CD4-positive, alpha-beta T cell (primary cell): ENCODE data around the gene TMEM45A. TPM values are rescaled to one million over a fixed set of nuclear protein-coding genes. Genes with fewer than 3 reads are reported as not detected.

Source experiments
- ATAC-seq: fragments of 200-7000 bp; cut with Tn5 transposase; one replicate; pipeline ENCODE4 v1.10.0; 2022; ENCODE audit warnings: mild to moderate bottlenecking; ENCODE audit not compliant: poor library complexity
- CTCF ChIA-PET: fragments of 350-600 bp; sonication (Branson Sonifier 250); formaldehyde crosslinking; loops from one replicate; lab custom pipeline; 2021; ENCODE audit warnings: antibody characterized with exemption, inconsistent platforms; lab: Charles Lee
- POLR2A ChIA-PET: fragments of 350-600 bp; sonication (Branson Sonifier 250); formaldehyde crosslinking; loops from one replicate; lab custom pipeline; 2021; ENCODE audit warnings: antibody characterized with exemption, inconsistent platforms; lab: Charles Lee
- DNase-seq, 14 experiments: peaks; one replicate each; pipeline ENCODE4 v3.0.0-alpha.2; 2013 to 2020; ENCODE audit warnings: mixed read lengths in 2 of 14
- H3K27ac ChIP-seq, 2 donors: one replicate each; pipeline versions ENCODE4 v1.5.1 to v1.7.0; 2013; ENCODE audit warnings: low read length in 2 of 2, low read depth in 1 of 2, mild to moderate bottlenecking in 1 of 2
- H3K27me3 ChIP-seq, 2 experiments: 1 replicate in 1 of 2; 2 replicates in 1 of 2; pipeline versions ENCODE4 v1.6.1 to v1.7.0; 2013; ENCODE audit warnings: low read length in 2 of 2, control low read depth in 1 of 2, mild to moderate bottlenecking in 1 of 2, moderate library complexity in 1 of 2; ENCODE audit not compliant: insufficient read depth in 2 of 2, control insufficient read depth in 1 of 2
- H3K36me3 ChIP-seq: one replicate; pipeline ENCODE4 v1.6.1; 2013; ENCODE audit warnings: low read length, control low read depth; ENCODE audit not compliant: insufficient read depth
- H3K4me1 ChIP-seq: one replicate; pipeline ENCODE4 v1.6.1; 2013; ENCODE audit warnings: low read length, control low read depth; ENCODE audit not compliant: insufficient read depth
- H3K4me3 ChIP-seq: one replicate; pipeline ENCODE4 v1.5.1; 2013; ENCODE audit warnings: mild to moderate bottlenecking, low read length, moderate library complexity
- H3K9me3 ChIP-seq, 2 experiments: 1 replicate in 1 of 2; 2 replicates in 1 of 2; pipeline versions ENCODE4 v1.6.1 to v1.7.0; 2013; ENCODE audit warnings: low read length in 2 of 2, mild to moderate bottlenecking in 2 of 2, control low read depth in 1 of 2, moderate library complexity in 1 of 2; ENCODE audit not compliant: control insufficient read depth in 1 of 2, insufficient read depth in 1 of 2
- H3K27ac Mint-ChIP-seq: one replicate; pipeline ENCODE4 v1.8.0; 2020; ENCODE audit warnings: mixed read lengths
- H3K27me3 Mint-ChIP-seq: one replicate; pipeline ENCODE4 v1.8.0; 2021; ENCODE audit warnings: mixed read lengths
- H3K36me3 Mint-ChIP-seq: one replicate; pipeline ENCODE4 v1.8.0; 2021; ENCODE audit warnings: low read depth, mixed read lengths
- H3K4me1 Mint-ChIP-seq: one replicate; pipeline ENCODE4 v1.8.0; 2021; ENCODE audit warnings: low read depth, mixed read lengths
- H3K4me3 Mint-ChIP-seq: one replicate; pipeline ENCODE4 v1.8.0; 2020; ENCODE audit warnings: mild to moderate bottlenecking, mixed read lengths
- H3K9me3 Mint-ChIP-seq: one replicate; pipeline ENCODE4 v1.8.0; 2020; ENCODE audit warnings: mixed read lengths
- intact Hi-C, 2 experiments: fragments of 100-400 bp; cut with DNase I in 1 of 2; cut with micrococcal nuclease in 1 of 2; formaldehyde crosslinking; loops; one replicate each; pipeline versions ENCODE4 v1.15.1 to v1.9.0; 2023 to 2025; cut with DNase I, micrococcal nuclease
- total RNA-seq, 174 experiments: library from RNA in 2 of 174; stranded (reverse) in 2 of 174; gene quantifications; one replicate each; pipeline ENCODE4 v1.2.3 and lab custom pipeline; 2021 to 2026
- TF ChIP-seq, protein P1 (sequence below): fragments of 200-600 bp; IDR thresholded peaks from one replicate; pipeline ENCODE4 v1.8.0; 2022; ENCODE audit warnings: antibody characterized with exemption, mild to moderate bottlenecking

TMEM45A gene
- total RNA-seq, 2 experiments from 2014 or later: 0.08 TPM; not detected in 1

DNA sequence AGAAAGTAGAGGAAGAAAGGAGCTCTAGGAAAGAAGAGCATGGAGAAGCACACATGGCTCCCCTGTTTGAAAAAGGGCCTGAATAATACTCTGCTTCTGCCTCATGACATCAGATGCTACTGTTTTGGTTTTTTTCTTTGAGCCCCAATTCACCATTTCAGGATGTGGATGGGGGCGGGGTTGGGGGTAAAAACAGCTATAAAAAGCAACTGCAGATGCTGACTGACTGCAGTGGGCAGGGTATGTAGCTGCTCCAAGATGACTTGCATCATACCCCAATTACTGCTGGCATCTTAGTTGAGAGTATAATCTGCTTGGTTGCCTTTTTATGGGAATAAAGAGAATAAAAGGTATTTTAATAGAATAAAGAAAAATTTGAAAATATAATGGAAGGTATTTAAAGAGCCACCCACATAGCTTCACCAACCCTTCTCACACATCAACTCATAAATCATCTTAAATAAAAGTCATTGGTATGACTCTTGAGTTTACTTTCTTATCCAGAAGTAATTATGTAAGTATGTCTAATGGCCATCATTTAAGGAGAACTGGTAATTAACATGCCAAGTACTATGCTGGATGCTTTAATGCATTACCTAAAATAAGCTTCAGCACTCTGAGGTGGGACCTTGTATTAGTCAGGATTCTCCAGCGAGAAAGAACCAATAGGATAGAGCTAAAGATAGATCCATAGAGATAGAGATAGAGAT lies 36.4 kb upstream of the TMEM45A start:
- Mint-ChIP-seq H3K27ac (no peak overlapping the region), H3K27me3 (no peaks in the 10 kb centered on the region), H3K36me3 (no peaks in the 10 kb centered on the region), H3K4me1 (no peaks in the 10 kb centered on the region), H3K4me3 (no peak overlapping the region), H3K9me3 (no peaks in the 10 kb centered on the region)
- no peaks in the 10 kb centered on the region for H3K4me1 ChIP-seq
- H3K27me3 ChIP-seq: no peaks in the 10 kb centered on the region
- intact Hi-C loops: no loop called here
- CTCF ChIA-PET: no interaction called here
- H3K27ac ChIP-seq: no peak overlapping the region
- H3K4me3 ChIP-seq: no peak overlapping the region
- no peaks in the 10 kb centered on the region for H3K36me3 ChIP-seq
- POLR2A ChIA-PET: no interaction called here
- no peak for ATAC-seq
- TF ChIP-seq, protein P1, sequence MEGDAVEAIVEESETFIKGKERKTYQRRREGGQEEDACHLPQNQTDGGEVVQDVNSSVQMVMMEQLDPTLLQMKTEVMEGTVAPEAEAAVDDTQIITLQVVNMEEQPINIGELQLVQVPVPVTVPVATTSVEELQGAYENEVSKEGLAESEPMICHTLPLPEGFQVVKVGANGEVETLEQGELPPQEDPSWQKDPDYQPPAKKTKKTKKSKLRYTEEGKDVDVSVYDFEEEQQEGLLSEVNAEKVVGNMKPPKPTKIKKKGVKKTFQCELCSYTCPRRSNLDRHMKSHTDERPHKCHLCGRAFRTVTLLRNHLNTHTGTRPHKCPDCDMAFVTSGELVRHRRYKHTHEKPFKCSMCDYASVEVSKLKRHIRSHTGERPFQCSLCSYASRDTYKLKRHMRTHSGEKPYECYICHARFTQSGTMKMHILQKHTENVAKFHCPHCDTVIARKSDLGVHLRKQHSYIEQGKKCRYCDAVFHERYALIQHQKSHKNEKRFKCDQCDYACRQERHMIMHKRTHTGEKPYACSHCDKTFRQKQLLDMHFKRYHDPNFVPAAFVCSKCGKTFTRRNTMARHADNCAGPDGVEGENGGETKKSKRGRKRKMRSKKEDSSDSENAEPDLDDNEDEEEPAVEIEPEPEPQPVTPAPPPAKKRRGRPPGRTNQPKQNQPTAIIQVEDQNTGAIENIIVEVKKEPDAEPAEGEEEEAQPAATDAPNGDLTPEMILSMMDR: no peak
- no peak for DNase-seq
- H3K9me3 ChIP-seq: no peaks in the 10 kb centered on the region

DNA sequence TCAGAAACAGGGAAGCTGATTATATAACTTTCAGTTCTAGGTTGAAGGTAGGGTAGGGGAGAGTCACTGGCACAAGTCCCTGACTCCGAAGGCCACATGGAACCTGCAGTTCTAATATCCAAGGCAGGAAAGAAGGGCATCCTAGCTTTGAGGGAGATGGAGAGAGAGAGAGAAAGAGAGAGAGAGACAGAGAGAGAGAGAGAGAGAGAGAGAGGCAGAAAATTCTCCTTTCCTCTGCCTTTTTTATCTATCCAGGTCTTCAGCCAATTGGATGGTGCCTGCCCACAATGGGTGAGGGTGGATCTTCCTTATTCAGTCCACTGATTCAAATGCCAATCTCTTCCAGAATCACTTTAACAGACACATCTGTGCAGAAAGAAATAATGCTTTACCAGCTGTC lies 35.7 kb upstream of the TMEM45A start:
- Histone ChIP-seq H3K27me3 (no peaks in the 10 kb centered on the region), H3K36me3 (no peaks in the 10 kb centered on the region), H3K27ac (no peak overlapping the region), H3K4me3 (no peak overlapping the region), H3K9me3 (no peaks in the 10 kb centered on the region), H3K4me1 (no peaks in the 10 kb centered on the region)
- intact Hi-C loops: no loop called here
- H3K27ac Mint-ChIP-seq: no peak overlapping the region
- no peaks in the 10 kb centered on the region for H3K36me3 Mint-ChIP-seq
- POLR2A ChIA-PET: no interaction called here
- no peaks in the 10 kb centered on the region for H3K9me3 Mint-ChIP-seq
- DNase-seq: no peak
- CTCF ChIA-PET: no interaction called here
- no peaks in the 10 kb centered on the region for H3K4me1 Mint-ChIP-seq
- H3K27me3 Mint-ChIP-seq: no peaks in the 10 kb centered on the region
- ATAC-seq: no peak
- no peak overlapping the region for H3K4me3 Mint-ChIP-seq
- TF ChIP-seq, protein P1: no peak

DNA sequence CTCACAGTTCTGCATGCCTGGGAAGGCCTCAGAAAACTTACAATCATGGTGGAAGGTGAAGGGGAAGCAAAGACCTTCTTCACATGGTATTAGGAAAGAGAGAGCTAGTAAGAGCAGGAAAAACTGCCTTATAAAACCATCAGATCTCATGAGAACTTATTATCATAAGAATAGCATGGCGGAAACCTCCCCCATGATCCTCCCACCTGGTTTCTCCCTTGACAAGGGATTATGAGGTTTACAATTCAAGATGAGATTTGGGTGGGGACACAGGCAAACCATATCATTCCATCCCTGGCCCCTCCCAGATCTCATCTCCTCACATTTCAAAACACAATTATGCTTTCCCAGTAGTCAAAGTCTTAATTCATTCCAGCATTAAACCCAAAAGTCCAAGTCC lies 34.6 kb upstream of the TMEM45A start:
- Mint-ChIP-seq H3K27me3 (no peaks in the 10 kb centered on the region), H3K27ac (no peak overlapping the region), H3K4me1 (no peaks in the 10 kb centered on the region), H3K4me3 (no peak overlapping the region), H3K36me3 (no peaks in the 10 kb centered on the region), H3K9me3 (no peaks in the 10 kb centered on the region)
- DNase-seq (no peak), ATAC-seq (no peak)
- Histone ChIP-seq H3K27ac (no peak overlapping the region), H3K4me3 (no peak overlapping the region), H3K27me3 (no peaks in the 10 kb centered on the region), H3K36me3 (no peaks in the 10 kb centered on the region), H3K4me1 (no peaks in the 10 kb centered on the region), H3K9me3 (no peaks in the 10 kb centered on the region)
- ChIA-PET CTCF (no interaction called here), POLR2A (no interaction called here)
- TF ChIP-seq, protein P1: no peak
- intact Hi-C loops: no loop called here
